GM12874 (cell line): ENCODE measurements around the gene USP17L17.
"Not testable (repeated sequence)": the region's sequence is repeated elsewhere in the genome, so short reads cannot be mapped to it uniquely, and the experiment has no call there.

Experiments used
- TF ChIP-seq, protein P1 (sequence below): IDR thresholded peaks from 2 replicates; pipeline ENCODE4 v1.5.1; 2011; ENCODE audit warnings: low read depth, mild to moderate bottlenecking, control low read depth, low read length, moderate library complexity; ENCODE audit not compliant: insufficient read depth

USP17L17 gene

DNA sequence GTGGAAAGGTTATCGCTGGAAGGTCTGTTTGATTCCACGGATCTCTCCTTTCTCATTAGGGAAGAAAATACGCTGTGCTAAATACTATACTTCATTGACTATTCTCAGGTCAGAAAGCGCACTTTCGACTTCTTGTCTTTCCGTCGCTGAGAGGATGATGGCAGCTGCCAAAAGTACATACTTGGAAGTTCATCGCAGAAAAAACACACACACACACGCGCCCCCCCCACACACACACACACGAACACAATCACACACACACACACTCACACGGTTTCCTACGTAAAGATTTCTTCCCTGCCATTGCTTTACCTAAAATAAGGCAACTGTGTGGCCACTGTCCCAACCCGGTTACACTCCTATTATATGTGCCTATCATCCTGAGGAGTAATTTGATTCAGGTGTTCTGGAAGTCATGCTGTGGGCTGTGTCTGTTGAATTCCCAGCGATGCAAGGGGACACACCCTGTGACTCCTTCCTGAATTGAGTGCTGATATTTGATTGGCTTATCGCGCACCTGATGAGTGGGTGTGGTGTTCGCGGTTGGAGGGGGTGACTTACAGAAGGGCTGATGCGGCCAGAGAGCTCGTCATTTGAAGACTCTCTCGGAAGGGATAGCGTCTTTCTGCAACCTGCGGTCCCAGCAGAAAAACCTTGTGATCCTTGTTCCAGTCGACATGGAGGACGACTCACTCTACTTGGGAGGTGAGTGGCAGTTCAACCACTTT is 4.4 kb downstream of the USP17L17 start, which contains the start of gene USP17L18:
Gene USP17L18, plus strand, starts transcription at position 678 of the 728 bp plus-strand sequence. Its CDS starts 0 bp downstream, at position 678.
- TF ChIP-seq, protein P1, sequence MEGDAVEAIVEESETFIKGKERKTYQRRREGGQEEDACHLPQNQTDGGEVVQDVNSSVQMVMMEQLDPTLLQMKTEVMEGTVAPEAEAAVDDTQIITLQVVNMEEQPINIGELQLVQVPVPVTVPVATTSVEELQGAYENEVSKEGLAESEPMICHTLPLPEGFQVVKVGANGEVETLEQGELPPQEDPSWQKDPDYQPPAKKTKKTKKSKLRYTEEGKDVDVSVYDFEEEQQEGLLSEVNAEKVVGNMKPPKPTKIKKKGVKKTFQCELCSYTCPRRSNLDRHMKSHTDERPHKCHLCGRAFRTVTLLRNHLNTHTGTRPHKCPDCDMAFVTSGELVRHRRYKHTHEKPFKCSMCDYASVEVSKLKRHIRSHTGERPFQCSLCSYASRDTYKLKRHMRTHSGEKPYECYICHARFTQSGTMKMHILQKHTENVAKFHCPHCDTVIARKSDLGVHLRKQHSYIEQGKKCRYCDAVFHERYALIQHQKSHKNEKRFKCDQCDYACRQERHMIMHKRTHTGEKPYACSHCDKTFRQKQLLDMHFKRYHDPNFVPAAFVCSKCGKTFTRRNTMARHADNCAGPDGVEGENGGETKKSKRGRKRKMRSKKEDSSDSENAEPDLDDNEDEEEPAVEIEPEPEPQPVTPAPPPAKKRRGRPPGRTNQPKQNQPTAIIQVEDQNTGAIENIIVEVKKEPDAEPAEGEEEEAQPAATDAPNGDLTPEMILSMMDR: not testable (repeated sequence)

DNA sequence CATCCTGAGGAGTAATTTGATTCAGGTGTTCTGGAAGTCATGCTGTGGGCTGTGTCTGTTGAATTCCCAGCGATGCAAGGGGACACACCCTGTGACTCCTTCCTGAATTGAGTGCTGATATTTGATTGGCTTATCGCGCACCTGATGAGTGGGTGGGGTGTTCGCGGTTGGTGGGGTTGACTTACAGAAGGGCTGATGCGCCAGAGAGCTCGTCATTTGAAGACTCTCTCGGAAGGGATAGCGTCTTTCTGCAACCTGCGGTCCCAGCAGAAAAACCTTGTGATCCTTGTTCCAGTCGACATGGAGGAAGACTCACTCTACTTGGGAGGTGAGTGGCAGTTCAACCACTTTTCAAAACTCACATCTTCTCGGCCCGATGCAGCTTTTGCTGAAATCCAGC is 9.4 kb downstream of the USP17L17 start, which contains the start of gene USP17L19:
Gene USP17L19, plus strand, starts transcription at position 301 of the 400 bp plus-strand sequence. Its CDS starts 0 bp downstream, at position 301.
- TF ChIP-seq, protein P1: not testable (repeated sequence)

DNA sequence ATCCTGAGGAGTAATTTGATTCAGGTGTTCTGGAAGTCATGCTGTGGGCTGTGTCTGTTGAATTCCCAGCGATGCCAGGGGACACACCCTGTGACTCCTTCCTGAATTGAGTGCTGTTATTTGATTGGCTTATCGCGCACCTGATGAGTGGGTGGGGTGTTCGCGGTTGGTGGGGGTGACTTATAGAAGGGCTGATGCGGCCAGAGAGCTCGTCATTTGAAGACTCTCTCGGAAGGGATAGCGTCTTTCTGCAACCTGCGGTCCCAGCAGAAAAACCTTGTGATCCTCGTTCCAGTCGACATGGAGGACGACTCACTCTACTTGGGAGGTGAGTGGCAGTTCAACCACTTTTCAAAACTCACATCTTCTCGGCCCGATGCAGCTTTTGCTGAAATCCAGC is 14.1 kb downstream of the USP17L17 start, which contains the start of gene USP17L20:
Gene USP17L20, plus strand, starts transcription at position 301 of the 400 bp plus-strand sequence. Its CDS starts 0 bp downstream, at position 301.
- TF ChIP-seq, protein P1: not testable (repeated sequence)

DNA sequence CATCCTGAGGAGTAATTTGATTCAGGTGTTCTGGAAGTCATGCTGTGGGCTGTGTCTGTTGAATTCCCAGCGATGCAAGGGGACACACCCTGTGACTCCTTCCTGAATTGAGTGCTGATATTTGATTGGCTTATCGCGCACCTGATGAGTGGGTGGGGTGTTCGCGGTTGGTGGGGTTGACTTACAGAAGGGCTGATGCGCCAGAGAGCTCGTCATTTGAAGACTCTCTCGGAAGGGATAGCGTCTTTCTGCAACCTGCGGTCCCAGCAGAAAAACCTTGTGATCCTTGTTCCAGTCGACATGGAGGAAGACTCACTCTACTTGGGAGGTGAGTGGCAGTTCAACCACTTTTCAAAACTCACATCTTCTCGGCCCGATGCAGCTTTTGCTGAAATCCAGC is 18.9 kb downstream of the USP17L17 start, which contains the start of gene USP17L21:
Gene USP17L21, plus strand, starts transcription at position 301 of the 400 bp plus-strand sequence. Its CDS starts 0 bp downstream, at position 301.
- TF ChIP-seq, protein P1: not testable (repeated sequence)

DNA sequence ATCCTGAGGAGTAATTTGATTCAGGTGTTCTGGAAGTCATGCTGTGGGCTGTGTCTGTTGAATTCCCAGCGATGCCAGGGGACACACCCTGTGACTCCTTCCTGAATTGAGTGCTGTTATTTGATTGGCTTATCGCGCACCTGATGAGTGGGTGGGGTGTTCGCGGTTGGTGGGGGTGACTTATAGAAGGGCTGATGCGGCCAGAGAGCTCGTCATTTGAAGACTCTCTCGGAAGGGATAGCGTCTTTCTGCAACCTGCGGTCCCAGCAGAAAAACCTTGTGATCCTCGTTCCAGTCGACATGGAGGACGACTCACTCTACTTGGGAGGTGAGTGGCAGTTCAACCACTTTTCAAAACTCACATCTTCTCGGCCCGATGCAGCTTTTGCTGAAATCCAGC is 23.6 kb downstream of the USP17L17 start, which contains the start of gene USP17L22:
Gene USP17L22, plus strand, starts transcription at position 301 of the 400 bp plus-strand sequence. Its CDS starts 0 bp downstream, at position 301.
- TF ChIP-seq, protein P1: not testable (repeated sequence)
